Measurements from ENCODE around the gene MFSD2B. TPM values are rescaled to one million over a fixed set of nuclear protein-coding genes. Genes with fewer than 3 reads are reported as not detected.

Gene MFSD2B
- total RNA-seq, 2 experiments from 2014 or later, result 0.28 to 0.30 TPM

DNA sequence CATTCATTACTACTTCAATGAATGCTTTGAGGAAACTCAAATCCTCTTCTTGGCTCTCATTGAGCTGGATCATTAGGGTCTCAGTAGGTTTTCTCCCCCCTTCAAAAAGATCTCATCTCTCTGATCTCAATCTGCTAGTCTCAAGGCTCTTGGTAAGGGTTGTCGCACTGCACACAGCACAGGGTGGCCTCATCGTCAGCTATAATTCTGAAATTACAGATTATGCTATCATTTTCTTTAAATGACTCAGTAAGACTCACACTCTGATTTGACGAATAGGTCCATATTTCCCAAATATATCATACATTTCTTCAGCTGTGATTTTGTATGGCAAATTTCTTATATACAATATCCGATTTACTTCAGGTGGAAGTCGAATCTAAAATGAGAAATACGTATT is 63.9 kb downstream of the MFSD2B start:
- DNase-seq, result no peak
- H3K27me3 Mint-ChIP-seq, result no peaks in the 10 kb centered on the region
- no peaks in the 10 kb centered on the region for H3K27me3 ChIP-seq (ENCODE audit: control insufficient read depth in 1 of 2, insufficient read depth in 2 of 2, low read length in 2 of 2)
- TF ChIP-seq, protein P1, sequence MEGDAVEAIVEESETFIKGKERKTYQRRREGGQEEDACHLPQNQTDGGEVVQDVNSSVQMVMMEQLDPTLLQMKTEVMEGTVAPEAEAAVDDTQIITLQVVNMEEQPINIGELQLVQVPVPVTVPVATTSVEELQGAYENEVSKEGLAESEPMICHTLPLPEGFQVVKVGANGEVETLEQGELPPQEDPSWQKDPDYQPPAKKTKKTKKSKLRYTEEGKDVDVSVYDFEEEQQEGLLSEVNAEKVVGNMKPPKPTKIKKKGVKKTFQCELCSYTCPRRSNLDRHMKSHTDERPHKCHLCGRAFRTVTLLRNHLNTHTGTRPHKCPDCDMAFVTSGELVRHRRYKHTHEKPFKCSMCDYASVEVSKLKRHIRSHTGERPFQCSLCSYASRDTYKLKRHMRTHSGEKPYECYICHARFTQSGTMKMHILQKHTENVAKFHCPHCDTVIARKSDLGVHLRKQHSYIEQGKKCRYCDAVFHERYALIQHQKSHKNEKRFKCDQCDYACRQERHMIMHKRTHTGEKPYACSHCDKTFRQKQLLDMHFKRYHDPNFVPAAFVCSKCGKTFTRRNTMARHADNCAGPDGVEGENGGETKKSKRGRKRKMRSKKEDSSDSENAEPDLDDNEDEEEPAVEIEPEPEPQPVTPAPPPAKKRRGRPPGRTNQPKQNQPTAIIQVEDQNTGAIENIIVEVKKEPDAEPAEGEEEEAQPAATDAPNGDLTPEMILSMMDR (IDR thresholded peaks at IDR 0.05), result no peak
- H3K9me3 Mint-ChIP-seq, result no peaks in the 10 kb centered on the region
- ChIA-PET CTCF (interaction anchor here (1.4 to 1.6 kb wide), 3 partner anchors 11 to 249 kb away, joined by 3 to 11 read pairs (median 9); partner anchors contain the start of genes ATAD2B and TP53I3), POLR2A (interaction anchor here (0.8 to 1.0 kb wide), 2 partner anchors 27 to 147 kb away, joined by 3 to 6 read pairs; partner anchors contain the start of genes ATAD2B and WDCP)
- no peaks in the 10 kb centered on the region for H3K9me3 ChIP-seq (ENCODE audit: control insufficient read depth in 1 of 2, insufficient read depth in 1 of 2, low read length in 2 of 2)
- no peak for ATAC-seq (ENCODE audit: poor library complexity)
- peaks cover 64% of the 10 kb centered on the region for H3K36me3 Mint-ChIP-seq (ENCODE audit: low read depth)
- peaks cover 41% of the 10 kb centered on the region for H3K4me1 Mint-ChIP-seq (ENCODE audit: low read depth)
- peak overlapping the region; percentile 45 for H3K27ac Mint-ChIP-seq
- no peak overlapping the region for H3K27ac ChIP-seq (ENCODE audit: low read depth in 1 of 2, low read length in 2 of 2)
- no peak overlapping the region for H3K4me3 ChIP-seq (ENCODE audit: low read length)
- intact Hi-C loops (cut with DNase I, micrococcal nuclease), result loop anchor here in 1 of 2 experiments (10.0 kb wide), 2 partner anchors 421 to 1961 kb away; partner anchors contain the start of genes NCOA1 and RAB10
- peaks cover 27% of the 10 kb centered on the region for H3K4me1 ChIP-seq (ENCODE audit: insufficient read depth, low read length)
- peak overlapping the region; percentile 46 for H3K4me3 Mint-ChIP-seq
- H3K36me3 ChIP-seq (ENCODE audit: insufficient read depth, low read length), result peaks cover 37% of the 10 kb centered on the region

DNA sequence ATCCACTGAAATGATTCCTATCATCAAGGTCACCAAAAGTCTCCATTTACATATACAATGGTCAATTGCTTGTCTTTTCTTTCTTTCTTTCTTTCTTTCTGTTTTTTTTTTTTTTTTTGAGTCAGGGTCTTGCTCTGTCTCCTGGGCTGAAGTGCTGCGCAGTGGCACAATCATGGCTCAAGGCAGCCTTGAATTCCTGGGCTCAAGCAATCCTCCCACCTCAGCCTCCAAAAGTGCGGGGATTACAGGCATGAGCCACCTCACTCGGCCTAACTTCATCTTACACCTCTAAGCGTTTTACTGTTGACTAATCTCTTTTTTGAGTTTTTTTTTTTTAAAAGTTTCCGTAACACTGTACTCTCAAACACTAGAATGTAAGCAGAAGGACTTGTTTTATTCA is 65.4 kb downstream of the MFSD2B start:
- intact Hi-C loops (cut with DNase I, micrococcal nuclease), result loop anchor here in 1 of 2 experiments (5.0 to 10.0 kb wide), 4 partner anchors 287 to 1960 kb away; partner anchors contain the start of genes CENPO, ITSN2, NCOA1 and PTRHD1
- no peaks in the 10 kb centered on the region for H3K27me3 Mint-ChIP-seq
- ChIA-PET CTCF (interaction anchor here (1.3 to 2.2 kb wide), 2 partner anchors 9 to 29 kb away, joined by 3 to 10 read pairs; partner anchors contain the start of gene TP53I3), POLR2A (interaction anchor here (0.6 to 2.8 kb wide), 2 partner anchors 28 to 149 kb away, joined by 3 to 132 read pairs; partner anchors contain the start of genes ATAD2B and WDCP)
- peaks cover 41% of the 10 kb centered on the region for H3K4me1 Mint-ChIP-seq (ENCODE audit: low read depth)
- no peaks in the 10 kb centered on the region for H3K9me3 Mint-ChIP-seq
- ATAC-seq (ENCODE audit: poor library complexity), result no peak
- H3K4me3 Mint-ChIP-seq, result peak overlapping the region; percentile 97
- Histone ChIP-seq H3K4me3 (ENCODE audit: low read length) (peak overlapping the region; percentile 93), H3K36me3 (ENCODE audit: insufficient read depth, low read length) (peaks cover 26% of the 10 kb centered on the region), H3K27me3 (ENCODE audit: control insufficient read depth in 1 of 2, insufficient read depth in 2 of 2, low read length in 2 of 2) (no peaks in the 10 kb centered on the region), H3K4me1 (ENCODE audit: insufficient read depth, low read length) (peaks cover 27% of the 10 kb centered on the region), H3K27ac (ENCODE audit: low read depth in 1 of 2, low read length in 2 of 2) (peak overlapping the region; percentile 86 to 95), H3K9me3 (ENCODE audit: control insufficient read depth in 1 of 2, insufficient read depth in 1 of 2, low read length in 2 of 2) (no peaks in the 10 kb centered on the region)
- peaks cover 50% of the 10 kb centered on the region for H3K36me3 Mint-ChIP-seq (ENCODE audit: low read depth)
- peak in 1 of 14 experiments; percentile 12 for DNase-seq
- H3K27ac Mint-ChIP-seq, result peak overlapping the region; percentile 98
- TF ChIP-seq, protein P1 (IDR thresholded peaks at IDR 0.05), result no peak

Other genes with a start within 250 kb of the MFSD2B start
- gene ATAD2B, start 83.0 kb upstream of the MFSD2B start, total RNA-seq, result 10 to 100 TPM; 30.7 to 35.4 TPM
- 10 to 100 TPM; 12.9 to 16.7 TPM for gene UBXN2A, start 69.6 kb upstream of the MFSD2B start, total RNA-seq
- 1 to 10 TPM; 1.4 to 2.0 TPM for gene WDCP, start 37.3 kb downstream of the MFSD2B start, total RNA-seq
- gene FKBP1B, start 39.7 kb downstream of the MFSD2B start, total RNA-seq, result under 1 TPM in 1 of 2 experiments, not detected in 1; 0.47 TPM
- 10 to 100 TPM; 59.8 to 62.6 TPM for gene SF3B6, start 66.2 kb downstream of the MFSD2B start, total RNA-seq
- gene TP53I3, start 74.7 kb downstream of the MFSD2B start, total RNA-seq, result under 1 TPM; 0.20 to 0.30 TPM
- gene PFN4, start 113.2 kb downstream of the MFSD2B start, total RNA-seq, result not detected
- 10 to 100 TPM; 21.6 to 24.2 TPM for gene FAM228B, start 113.4 kb downstream of the MFSD2B start, total RNA-seq
- gene FAM228A, start 165.0 kb downstream of the MFSD2B start, total RNA-seq, result under 1 TPM; 0.20 to 0.22 TPM